ENCODE measurements around the gene PREPL.

Gene PREPL

DNA sequence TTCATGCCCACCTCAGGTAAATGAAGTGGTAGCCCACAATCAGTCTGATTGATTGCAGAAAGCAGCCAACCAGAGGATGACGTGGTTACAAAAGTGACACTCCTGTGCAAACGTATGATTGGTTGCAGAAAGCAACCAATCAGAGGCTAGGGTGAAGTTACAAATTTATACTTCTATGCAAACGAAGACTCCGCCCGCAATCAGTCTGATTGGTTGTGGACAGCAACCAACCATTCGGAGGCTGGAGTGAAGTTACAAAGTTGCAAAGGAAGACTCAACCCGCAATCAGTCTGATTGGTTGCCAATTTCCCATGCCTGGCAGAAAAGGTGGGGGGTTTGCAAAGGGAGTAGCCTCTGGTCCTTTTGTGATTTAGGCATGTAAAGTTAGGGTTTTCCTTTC is 90.0 kb downstream of the PREPL start:
- no peak overlapping the region for H3K4ac ChIP-seq (ENCODE audit: low read depth, low read length)
- no peak overlapping the region for H3K9ac ChIP-seq (ENCODE audit: low read length)
- WGBS (ENCODE audit: extremely low coverage, insufficient coverage, low lambda C conversion rate) = no CpG with 5 or more reads among the region's 7 CpGs

GRCh38 chr2:44269831-44270230 is 91.5 kb downstream of the PREPL start:
- Histone ChIP-seq H3K18ac (ENCODE audit: low read length) (no peak overlapping the region), H3K79me2 (ENCODE audit: control insufficient read depth, insufficient read depth, low read length) (no peaks in the 10 kb centered on the region), H3K36me3 (ENCODE audit: control insufficient read depth, insufficient read depth, low read length) (no peaks in the 10 kb centered on the region), H2AK5ac (ENCODE audit: low read length) (no peak overlapping the region), H3K4me2 (ENCODE audit: low read length) (no peak overlapping the region), H3K56ac (ENCODE audit: low read length) (no peak overlapping the region), H2BK15ac (replicated peaks; ENCODE audit: low read depth) (no peak overlapping the region), H3K4me3 (ENCODE audit: low read length) (no peak overlapping the region), H2BK5ac (ENCODE audit: low read length) (no peak overlapping the region), H2BK120ac (ENCODE audit: low read depth, low read length) (no peak overlapping the region), H3K79me1 (ENCODE audit: low read length) (no peaks in the 10 kb centered on the region), H3K27me3 (ENCODE audit: insufficient read depth, low read length, poor library complexity) (no peaks in the 10 kb centered on the region), H3K4ac (ENCODE audit: low read depth, low read length) (no peak overlapping the region), H4K8ac (ENCODE audit: low read depth, low read length) (no peak overlapping the region), H3K27ac (ENCODE audit: low read depth, low read length) (no peak overlapping the region), H4K5ac (ENCODE audit: low read length) (no peak overlapping the region), H3K23ac (ENCODE audit: low read length) (no peak overlapping the region), H3K4me1 (ENCODE audit: control insufficient read depth, low read depth, low read length) (no peaks in the 10 kb centered on the region), H3K9ac (ENCODE audit: low read length) (no peak overlapping the region)
- no CpG with 5 or more reads among the region's 1 CpG for WGBS (ENCODE audit: extremely low coverage, insufficient coverage, low lambda C conversion rate)
- DNase-seq = no peak

More for the DNA sequence above, 90.0 kb downstream of the PREPL start:
- Histone ChIP-seq H3K56ac (ENCODE audit: low read length) (no peak overlapping the region), H3K27me3 (ENCODE audit: insufficient read depth, low read length, poor library complexity) (no peaks in the 10 kb centered on the region), H3K27ac (ENCODE audit: low read depth, low read length) (no peak overlapping the region), H4K8ac (ENCODE audit: low read depth, low read length) (no peak overlapping the region), H3K18ac (ENCODE audit: low read length) (no peak overlapping the region), H3K4me1 (ENCODE audit: control insufficient read depth, low read depth, low read length) (no peaks in the 10 kb centered on the region), H2BK15ac (replicated peaks; ENCODE audit: low read depth) (no peak overlapping the region), H2BK5ac (ENCODE audit: low read length) (no peak overlapping the region), H3K36me3 (ENCODE audit: control insufficient read depth, insufficient read depth, low read length) (no peaks in the 10 kb centered on the region), H3K79me1 (ENCODE audit: low read length) (no peaks in the 10 kb centered on the region), H2AK5ac (ENCODE audit: low read length) (no peak overlapping the region), H3K4me2 (ENCODE audit: low read length) (no peak overlapping the region), H2BK120ac (ENCODE audit: low read depth, low read length) (no peak overlapping the region), H4K5ac (ENCODE audit: low read length) (no peak overlapping the region), H3K4me3 (ENCODE audit: low read length) (no peak overlapping the region), H3K79me2 (ENCODE audit: control insufficient read depth, insufficient read depth, low read length) (no peaks in the 10 kb centered on the region), H3K23ac (ENCODE audit: low read length) (no peak overlapping the region)
- no peak for DNase-seq

- H3K79me2 ChIP-seq (ENCODE audit: control insufficient read depth, insufficient read depth, low read length) = no peaks in the 10 kb centered on the region
- H3K4me1 ChIP-seq (ENCODE audit: control insufficient read depth, low read depth, low read length) = no peaks in the 10 kb centered on the region
- no CpG with 5 or more reads among the region's 7 CpGs for WGBS (ENCODE audit: extremely low coverage, insufficient coverage, low lambda C conversion rate)
- no peak overlapping the region for H2BK15ac ChIP-seq (replicated peaks; ENCODE audit: low read depth)
- H3K18ac ChIP-seq (ENCODE audit: low read length) = no peak overlapping the region
- no peak overlapping the region for H3K4ac ChIP-seq (ENCODE audit: low read depth, low read length)
- H3K23ac ChIP-seq (ENCODE audit: low read length) = no peak overlapping the region
- no peak overlapping the region for H2BK5ac ChIP-seq (ENCODE audit: low read length)
- H3K4me2 ChIP-seq (ENCODE audit: low read length) = no peak overlapping the region
- H4K8ac ChIP-seq (ENCODE audit: low read depth, low read length) = no peak overlapping the region
- H3K9ac ChIP-seq (ENCODE audit: low read length) = no peak overlapping the region
- H2BK120ac ChIP-seq (ENCODE audit: low read depth, low read length) = no peak overlapping the region
- no peak overlapping the region for H3K27ac ChIP-seq (ENCODE audit: low read depth, low read length)
- H3K27me3 ChIP-seq (ENCODE audit: insufficient read depth, low read length, poor library complexity) = no peaks in the 10 kb centered on the region
- H3K56ac ChIP-seq (ENCODE audit: low read length) = no peak overlapping the region
- H2AK5ac ChIP-seq (ENCODE audit: low read length) = no peak overlapping the region
- peak; percentile 80 for DNase-seq
- no peaks in the 10 kb centered on the region for H3K36me3 ChIP-seq (ENCODE audit: control insufficient read depth, insufficient read depth, low read length)
- no peak overlapping the region for H4K5ac ChIP-seq (ENCODE audit: low read length)
- no peak overlapping the region for H3K4me3 ChIP-seq (ENCODE audit: low read length)
- H3K79me1 ChIP-seq (ENCODE audit: low read length) = no peaks in the 10 kb centered on the region
Measured at GRCh38 chr2:44267796-44268648, 93.3 kb downstream of the PREPL start.

Data from mesendoderm (in vitro differentiated cells).